ENCODE measurements around the gene NPDC1. TPM values are rescaled to one million over a fixed set of nuclear protein-coding genes. Genes with fewer than 3 reads are reported as not detected.

NPDC1 gene
- total RNA-seq, 2 donors from 2014 or later = 72.1 to 105 TPM

DNA sequence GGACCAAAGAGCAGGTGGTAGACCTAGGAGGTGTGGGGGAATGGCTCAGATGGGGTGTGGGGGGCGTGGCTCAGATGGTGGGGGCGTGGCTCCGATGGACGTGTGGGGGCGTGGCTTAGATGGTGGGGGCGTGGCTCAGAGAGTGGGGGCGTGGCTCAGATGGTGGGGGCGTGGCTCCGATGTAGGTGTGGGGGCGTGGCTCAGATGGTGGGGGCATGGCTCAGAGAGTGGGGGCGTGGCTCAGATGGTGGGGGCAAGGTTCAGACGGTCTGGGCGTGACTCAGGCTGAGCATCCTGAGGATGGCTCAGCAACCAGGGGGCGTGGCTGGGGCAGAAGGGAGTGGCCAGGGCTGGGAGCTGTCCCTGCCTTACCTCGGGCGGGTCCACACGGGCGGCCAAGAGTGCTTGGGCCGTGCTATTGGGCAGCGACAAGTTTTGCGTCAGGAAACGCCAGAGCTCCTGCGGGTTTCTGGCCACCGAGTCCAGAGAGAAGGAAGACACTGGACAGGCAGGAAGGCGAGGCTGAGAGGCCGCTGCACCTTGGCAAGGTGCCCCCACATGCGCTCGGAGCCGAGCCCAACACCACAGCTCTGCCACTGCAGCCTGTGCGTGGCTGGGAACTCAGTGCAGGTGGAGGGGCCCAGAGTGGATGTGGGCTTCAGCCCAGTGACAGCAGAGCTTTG lies 23.9 kb downstream of the NPDC1 start:
- H3K9me3 ChIP-seq = no peaks in the 10 kb centered on the region
- no peaks in the 10 kb centered on the region for H3K27me3 ChIP-seq
- intact Hi-C loops (cut with DNase I) = loop anchor here (5.0 kb wide), 1 partner anchor 70 kb away; the partner anchor contains the start of gene LCN12
- H3K27ac ChIP-seq = no peak overlapping the region
- no peak for TF ChIP-seq POLR2A (IDR thresholded peaks at IDR 0.05)
- TF ChIP-seq, protein P1, sequence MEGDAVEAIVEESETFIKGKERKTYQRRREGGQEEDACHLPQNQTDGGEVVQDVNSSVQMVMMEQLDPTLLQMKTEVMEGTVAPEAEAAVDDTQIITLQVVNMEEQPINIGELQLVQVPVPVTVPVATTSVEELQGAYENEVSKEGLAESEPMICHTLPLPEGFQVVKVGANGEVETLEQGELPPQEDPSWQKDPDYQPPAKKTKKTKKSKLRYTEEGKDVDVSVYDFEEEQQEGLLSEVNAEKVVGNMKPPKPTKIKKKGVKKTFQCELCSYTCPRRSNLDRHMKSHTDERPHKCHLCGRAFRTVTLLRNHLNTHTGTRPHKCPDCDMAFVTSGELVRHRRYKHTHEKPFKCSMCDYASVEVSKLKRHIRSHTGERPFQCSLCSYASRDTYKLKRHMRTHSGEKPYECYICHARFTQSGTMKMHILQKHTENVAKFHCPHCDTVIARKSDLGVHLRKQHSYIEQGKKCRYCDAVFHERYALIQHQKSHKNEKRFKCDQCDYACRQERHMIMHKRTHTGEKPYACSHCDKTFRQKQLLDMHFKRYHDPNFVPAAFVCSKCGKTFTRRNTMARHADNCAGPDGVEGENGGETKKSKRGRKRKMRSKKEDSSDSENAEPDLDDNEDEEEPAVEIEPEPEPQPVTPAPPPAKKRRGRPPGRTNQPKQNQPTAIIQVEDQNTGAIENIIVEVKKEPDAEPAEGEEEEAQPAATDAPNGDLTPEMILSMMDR (IDR thresholded peaks at IDR 0.05) = no peak
- no peak overlapping the region for H3K4me3 ChIP-seq
- H3K4me1 ChIP-seq = peaks cover 21% of the 10 kb centered on the region
- WGBS, 2 donors = 70 to 78% methylated on average over 9 to 22 of the region's 30 CpGs
- DNase-seq (peak; percentile 35 to 50 (median 43)), ATAC-seq (no peak)
- H3K36me3 ChIP-seq (replicated peaks in 1 of 2; ENCODE audit: insufficient read depth in 1 of 2, low read depth in 2 of 2) = peaks cover 0 to 2% of the 10 kb centered on the region in 2 donors

- intact Hi-C loops (cut with DNase I) = loop anchor here (5.0 kb wide), 1 partner anchor 69 kb away; the partner anchor contains the start of gene LCN12
- Histone ChIP-seq H3K27ac (no peak overlapping the region), H3K4me3 (no peak overlapping the region), H3K4me1 (peaks cover 16% of the 10 kb centered on the region), H3K9me3 (no peaks in the 10 kb centered on the region), H3K27me3 (no peaks in the 10 kb centered on the region), H3K36me3 (replicated peaks in 1 of 2; ENCODE audit: insufficient read depth in 1 of 2, low read depth in 2 of 2) (peaks cover 0 to 2% of the 10 kb centered on the region in 2 donors)
- DNase-seq (no peak), ATAC-seq (no peak)
- TF ChIP-seq, protein P1 (IDR thresholded peaks at IDR 0.05) = no peak
- TF ChIP-seq POLR2A (IDR thresholded peaks at IDR 0.05) = no peak
- WGBS, 2 donors = 89 to 90% methylated on average over 2 to 5 of the region's 6 CpGs
Observed at GRCh38 chr9:137021568-137021978, 24.4 kb downstream of the NPDC1 start.

DNA sequence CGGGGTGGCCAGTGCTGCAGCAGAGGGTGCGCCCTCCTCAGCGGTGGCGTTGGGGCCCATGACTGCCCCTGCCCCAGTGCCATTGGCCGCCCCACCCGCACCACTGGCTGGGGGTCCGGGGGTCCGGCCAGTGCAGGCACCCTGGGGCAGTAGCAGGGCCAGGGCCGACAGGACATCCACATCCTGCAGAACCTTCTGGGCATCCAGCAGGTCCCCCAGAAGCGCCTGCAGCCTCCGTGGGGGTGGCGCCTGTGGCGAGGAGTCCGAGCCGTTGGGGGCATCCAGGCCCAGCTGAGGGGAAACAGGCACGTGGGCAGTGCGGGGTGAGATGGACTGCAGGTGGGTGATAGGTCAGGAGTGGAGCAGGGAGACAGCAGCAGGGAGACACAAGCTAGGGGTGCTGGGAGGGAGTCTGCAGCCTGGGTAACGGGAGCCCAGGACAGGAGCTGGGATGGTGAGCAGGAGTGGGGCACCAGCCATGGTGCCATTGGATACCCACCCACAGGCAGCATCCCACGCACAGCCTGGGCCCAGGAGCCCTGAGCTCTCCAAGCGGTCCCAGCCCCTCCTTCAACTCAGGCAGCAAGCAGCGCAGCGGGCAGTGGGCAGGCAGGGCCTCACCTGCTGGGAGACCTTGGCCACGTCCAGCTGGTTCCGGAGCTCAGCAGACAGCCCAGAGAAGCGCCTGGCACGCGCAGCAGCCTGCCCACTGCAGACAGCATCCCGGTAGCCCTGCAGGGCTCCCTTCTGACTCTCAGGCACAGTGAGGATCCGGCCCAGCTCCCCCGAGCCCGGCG lies 25.0 kb downstream of the NPDC1 start:
- Histone ChIP-seq H3K36me3 (replicated peaks in 1 of 2; ENCODE audit: insufficient read depth in 1 of 2, low read depth in 2 of 2) (peaks cover 0 to 2% of the 10 kb centered on the region in 2 donors), H3K9me3 (no peaks in the 10 kb centered on the region), H3K4me3 (no peak overlapping the region), H3K27me3 (no peaks in the 10 kb centered on the region), H3K4me1 (peaks cover 10% of the 10 kb centered on the region), H3K27ac (no peak overlapping the region)
- TF ChIP-seq, protein P1 (IDR thresholded peaks at IDR 0.05) = no peak
- ATAC-seq (no peak), DNase-seq (no peak)
- WGBS, 2 donors = 91 to 93% methylated on average over 6 to 31 of the region's 32 CpGs
- intact Hi-C loops (cut with DNase I) = loop anchor here (5.0 kb wide), 1 partner anchor 69 kb away; the partner anchor contains the start of gene LCN12

DNA sequence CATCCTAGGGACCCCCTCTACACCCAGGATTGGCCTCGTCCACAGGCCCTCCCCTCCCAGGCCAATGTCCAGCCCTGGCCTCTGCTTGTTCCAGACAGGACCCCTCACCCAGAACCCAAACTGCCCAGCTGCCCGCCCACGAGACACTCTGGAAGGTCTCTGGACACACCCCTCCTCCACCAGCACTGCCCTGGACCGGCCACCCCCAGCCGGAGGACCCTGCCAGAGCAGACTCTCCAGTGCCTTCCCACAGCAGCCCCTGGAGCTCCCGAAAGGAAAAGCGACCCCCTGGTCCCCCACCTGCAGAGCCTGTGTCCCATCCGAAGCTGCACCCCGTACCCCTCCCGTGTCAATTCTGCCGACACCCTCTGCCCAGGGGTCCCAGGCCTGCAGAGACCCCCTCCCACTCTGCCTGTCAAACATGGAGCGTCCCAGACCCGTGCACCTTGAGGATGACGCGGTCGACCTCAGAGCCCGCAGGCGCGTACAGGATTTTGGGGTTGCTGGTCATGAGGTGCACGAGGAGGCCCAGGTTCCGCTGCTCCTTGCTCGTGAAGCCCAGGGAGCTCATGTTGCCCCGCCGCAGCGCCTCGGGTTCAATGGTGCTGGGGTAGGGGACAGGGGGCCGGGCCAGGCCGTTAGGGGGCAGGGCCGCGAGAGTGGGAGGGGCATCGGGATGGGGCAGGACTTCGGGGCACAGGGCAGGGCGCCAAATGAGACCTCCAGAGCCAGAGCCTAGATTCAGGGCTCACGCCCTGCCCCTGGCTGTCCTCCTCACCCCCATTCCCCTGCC lies 25.9 kb downstream of the NPDC1 start:
- H3K27me3 ChIP-seq = no peaks in the 10 kb centered on the region
- ATAC-seq = no peak
- peaks cover 0 to 2% of the 10 kb centered on the region in 2 donors for H3K36me3 ChIP-seq (replicated peaks in 1 of 2; ENCODE audit: insufficient read depth in 1 of 2, low read depth in 2 of 2)
- H3K9me3 ChIP-seq = no peaks in the 10 kb centered on the region
- no peak overlapping the region for H3K4me3 ChIP-seq
- WGBS, 2 donors = 90 to 91% methylated on average over 10 to 32 of the region's 34 CpGs
- intact Hi-C loops (cut with DNase I) = loop anchor here (5.0 kb wide), 1 partner anchor 68 kb away; the partner anchor contains the start of gene LCN12
- DNase-seq = no peak
- peaks cover under 1% of the 10 kb centered on the region for H3K4me1 ChIP-seq
- H3K27ac ChIP-seq = no peak overlapping the region
- TF ChIP-seq, protein P1 (IDR thresholded peaks at IDR 0.05) = no peak
- no peak for TF ChIP-seq POLR2A (IDR thresholded peaks at IDR 0.05)

All from body of pancreas (tissue), 4 donors.